ENCODE measurements around the gene TMEM82. TPM values are rescaled to one million over a fixed set of nuclear protein-coding genes. Genes with fewer than 3 reads are reported as not detected.

Gene TMEM82
- polyA plus RNA-seq, 4 donors = 2.0 to 5.1 (median 3.2) TPM; not detected in 1

DNA sequence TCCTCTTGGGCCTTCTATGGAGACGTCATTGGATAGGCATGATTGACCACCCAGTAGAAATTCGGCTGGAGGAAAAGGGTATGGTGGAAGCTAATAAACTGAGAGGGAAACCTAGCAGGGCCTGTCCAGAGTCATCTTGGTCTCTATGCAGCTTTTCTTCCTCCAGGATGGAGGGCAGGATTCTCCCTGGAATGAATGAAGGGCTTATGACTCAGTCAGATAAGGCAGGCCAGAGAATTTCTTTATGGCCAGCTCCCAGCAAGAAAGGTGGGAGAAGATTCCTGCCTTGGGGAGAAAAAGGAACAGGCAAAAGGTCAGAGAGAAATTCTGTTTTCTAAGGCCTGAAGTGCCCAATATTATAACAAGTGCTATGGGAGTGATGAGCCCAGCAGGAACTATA, 33.4 kb downstream of the TMEM82 start:
- DNase-seq (ENCODE audit: low read depth in 4 of 4, low spot score in 3 of 4) = no peak

DNA sequence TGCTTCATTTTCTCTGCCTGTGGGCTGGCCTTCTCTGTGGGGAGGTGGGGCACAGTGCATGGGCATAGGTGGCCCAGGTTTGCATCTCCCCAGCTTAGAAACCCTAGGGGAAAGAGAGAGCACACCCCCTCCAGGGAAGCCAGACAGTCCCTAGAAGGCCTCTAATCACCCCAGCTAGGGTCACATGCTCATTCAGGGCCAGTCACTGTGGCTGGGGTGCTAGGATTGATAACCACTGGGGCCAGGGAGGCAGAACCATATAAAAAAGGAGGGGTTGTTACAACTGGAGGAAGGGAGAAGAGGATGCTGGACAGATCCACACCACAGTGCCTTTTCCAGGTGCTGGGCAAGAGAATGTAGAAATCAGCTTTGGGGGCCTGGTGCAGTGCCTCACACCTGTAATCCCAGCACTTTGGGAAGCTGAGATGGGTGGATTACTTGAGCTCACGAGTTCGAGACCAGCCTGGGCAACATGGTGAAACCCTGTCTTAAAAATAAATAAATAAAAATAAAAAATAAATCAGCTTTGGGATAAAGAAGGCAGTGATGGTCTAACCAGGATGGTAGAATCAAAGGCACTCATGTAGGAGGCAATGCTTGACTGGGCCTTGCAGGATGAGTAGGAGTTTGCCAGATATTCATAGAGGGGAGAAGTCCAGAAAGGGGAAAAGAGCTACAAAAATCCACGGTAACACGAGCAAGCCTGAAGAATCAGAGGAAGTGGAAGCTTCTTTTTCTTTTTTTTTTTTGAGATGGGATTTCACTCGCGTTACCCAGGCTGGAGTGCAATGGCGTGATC, 35.8 kb downstream of the TMEM82 start:
- DNase-seq (ENCODE audit: low read depth in 4 of 4, low spot score in 3 of 4) = no peak

DNA sequence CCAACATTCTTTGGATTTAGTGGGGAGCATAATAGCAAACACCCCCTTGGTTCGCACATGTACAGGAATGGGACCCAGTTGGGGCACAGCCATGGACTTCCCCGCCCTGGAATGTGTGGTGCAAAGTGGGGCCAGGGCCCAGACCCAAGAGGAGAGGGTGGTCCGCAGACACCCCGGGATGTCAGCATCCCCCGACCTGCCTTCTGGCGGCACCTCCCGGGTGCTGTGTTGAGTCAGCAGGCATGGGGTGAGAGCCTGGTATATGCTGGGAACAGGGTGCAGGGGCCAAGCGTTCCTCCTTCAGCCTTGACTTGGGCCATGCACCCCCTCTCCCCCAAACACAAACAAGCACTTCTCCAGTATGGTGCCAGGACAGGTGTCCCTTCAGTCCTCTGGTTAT, 43.4 kb downstream of the TMEM82 start:
- no peak for DNase-seq (ENCODE audit: low read depth in 4 of 4, low spot score in 3 of 4)

DNA sequence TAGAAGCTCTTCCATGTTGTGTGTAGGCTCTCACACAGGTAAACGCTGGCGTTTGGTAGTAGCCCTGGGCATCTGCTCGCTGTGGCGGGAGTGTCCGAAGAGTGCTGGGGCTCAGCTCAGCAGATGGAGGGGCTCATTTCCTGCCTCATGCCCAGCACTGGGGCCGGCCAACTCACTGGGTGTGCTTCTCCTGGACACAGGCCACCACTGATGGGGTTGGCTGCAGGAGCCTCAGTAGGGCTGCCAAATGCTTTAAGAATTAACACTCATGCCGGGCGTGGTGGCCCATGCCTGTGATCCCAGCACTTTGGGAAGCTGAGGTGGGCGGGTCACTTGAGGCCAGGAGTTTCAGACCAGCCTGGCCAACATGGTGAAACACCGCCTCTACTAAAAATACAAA, 44.3 kb downstream of the TMEM82 start:
- no peak for DNase-seq (ENCODE audit: low read depth in 4 of 4, low spot score in 3 of 4)

DNA sequence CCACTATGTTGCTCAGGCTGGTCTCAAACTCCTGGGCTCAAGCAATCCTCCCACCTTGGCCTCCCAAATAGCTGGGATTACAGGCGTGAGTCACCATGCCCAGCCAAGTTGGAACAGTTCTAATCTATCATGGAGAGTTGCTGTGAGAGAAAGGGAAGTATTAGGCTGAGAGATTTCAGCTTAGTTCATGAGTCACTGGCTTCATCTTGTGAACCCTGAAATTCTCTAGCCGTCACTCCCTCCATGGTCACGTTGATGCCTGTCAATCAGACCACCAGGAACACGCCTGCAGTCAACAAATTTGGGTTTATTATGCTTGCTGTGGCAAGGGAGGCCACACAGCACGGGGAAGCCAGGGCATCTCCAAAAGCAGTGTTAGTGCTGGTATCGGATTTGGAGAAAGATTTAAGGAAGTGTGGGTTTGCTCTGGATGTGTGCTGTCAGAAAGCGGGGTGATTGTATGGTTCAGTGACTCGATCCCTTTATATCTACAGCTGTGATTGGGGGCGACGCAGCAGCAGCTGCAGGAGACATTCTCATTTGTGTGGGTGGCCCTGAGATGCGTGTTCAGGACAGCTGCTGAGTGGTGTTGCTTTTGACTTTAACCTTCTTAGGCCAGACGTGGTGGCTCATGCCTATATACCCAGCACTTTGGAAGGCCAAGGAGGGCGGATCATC, 46.5 kb downstream of the TMEM82 start:
- no peak for DNase-seq (ENCODE audit: low read depth in 4 of 4, low spot score in 3 of 4)

DNA sequence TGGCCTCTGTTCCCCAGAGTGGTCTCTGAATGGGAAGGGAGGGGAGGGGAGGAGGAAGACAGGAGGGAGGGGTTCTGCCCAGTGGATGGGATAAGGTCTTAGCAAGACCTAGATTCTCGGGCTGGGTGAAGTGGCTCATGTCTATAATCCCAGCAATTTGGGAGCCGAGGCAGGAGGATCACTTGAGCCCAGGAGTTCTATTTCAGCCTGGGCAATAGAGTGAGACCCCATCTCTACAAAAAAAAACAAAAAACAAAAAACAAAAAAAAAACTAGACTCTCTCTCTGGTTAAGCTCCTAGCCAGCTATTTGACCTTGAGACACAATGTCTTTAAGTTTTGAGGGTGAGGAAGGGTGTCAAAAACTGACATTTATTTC, 53.8 kb downstream of the TMEM82 start:
- DNase-seq (ENCODE audit: low read depth in 4 of 4, low spot score in 3 of 4) = no peak

Other genes starting within 250 kb of the TMEM82 start
- 10 to 100 TPM; 18.5 to 34.4 (median 28.2) TPM for gene CASP9, start 218.3 kb upstream of the TMEM82 start, polyA plus RNA-seq (ENCODE audit: insufficient read length in 4 of 4)
- 10 to 100 TPM; 18.6 to 37.1 (median 29.9) TPM for gene DNAJC16, start 215.7 kb upstream of the TMEM82 start, polyA plus RNA-seq (ENCODE audit: insufficient read length in 4 of 4)
- 10 to 100 TPM in 3 of 4 donors, 1 to 10 TPM in 1; 1.2 to 33.6 (median 23.4) TPM for gene AGMAT, start 157.4 kb upstream of the TMEM82 start, polyA plus RNA-seq (ENCODE audit: insufficient read length in 4 of 4)
- gene DDI2, start 125.0 kb upstream of the TMEM82 start, polyA plus RNA-seq (ENCODE audit: insufficient read length in 4 of 4) = 10 to 100 TPM; 14.4 to 22.6 (median 20.1) TPM
- 10 to 100 TPM; 43.0 to 45.6 (median 44.4) TPM for gene PLEKHM2, start 58.2 kb upstream of the TMEM82 start, polyA plus RNA-seq (ENCODE audit: insufficient read length in 4 of 4)
- 1 to 10 TPM; 1.3 to 4.7 (median 2.5) TPM for gene SLC25A34, start 6.2 kb upstream of the TMEM82 start, polyA plus RNA-seq (ENCODE audit: insufficient read length in 4 of 4)
- gene FBLIM1, start 16.3 kb downstream of the TMEM82 start, polyA plus RNA-seq (ENCODE audit: insufficient read length in 4 of 4) = 10 to 100 TPM; 25.5 to 64.6 (median 42.8) TPM
- 1 to 10 TPM in 2 of 4 donors, under 1 TPM in 2; 0.89 to 3.8 (median 1.3) TPM for gene UQCRHL, start 65.2 kb downstream of the TMEM82 start, polyA plus RNA-seq (ENCODE audit: insufficient read length in 4 of 4)
- 10 to 100 TPM; 50.3 to 64.7 (median 56.2) TPM for gene SPEN, start 105.2 kb downstream of the TMEM82 start, polyA plus RNA-seq (ENCODE audit: insufficient read length in 4 of 4)
- gene ZBTB17, start 233.6 kb downstream of the TMEM82 start, polyA plus RNA-seq (ENCODE audit: insufficient read length in 4 of 4) = 10 to 100 TPM; 26.7 to 40.9 (median 28.5) TPM